ENCODE measurements around the gene GRB2. TPM values are rescaled to one million over a fixed set of nuclear protein-coding genes. Genes with fewer than 3 reads are reported as not detected.

Gene GRB2
- total and polyA plus RNA-seq, 2 experiments from 2014 or later = 89.0 to 112 TPM

GRCh38 chr17:75394332-75394918, 11.1 kb downstream of the GRB2 start (continued):
- TF ChIP-seq CREB1 (CRISPR knock-in tag; IDR thresholded peaks at IDR 0.05; ENCODE audit: low read depth) (no peak), STAT1 (IDR thresholded peaks at IDR 0.05; ENCODE audit: unreplicated experiment) (no peak), ZNF462 (CRISPR knock-in tag; IDR thresholded peaks at IDR 0.05) (no peak)

GRCh38 chr17:75393523-75394331, 11.8 kb downstream of the GRB2 start:
- H3K4me2 ChIP-seq = peak overlapping the region; percentile 97
- peaks cover 94% of the 10 kb centered on the region for H3K79me2 ChIP-seq (replicated peaks; ENCODE audit: insufficient read depth)
- peak overlapping the region; percentile 99 for H3K4me3 ChIP-seq
- no peak overlapping the region for H2AFZ ChIP-seq
- no peaks in the 10 kb centered on the region for H3K27me3 ChIP-seq (ENCODE audit: insufficient read depth)
- H3K9me2 ChIP-seq (ENCODE audit: insufficient read depth) = no peaks in the 10 kb centered on the region
- peak overlapping the region; percentile 98 for H3K27ac ChIP-seq (ENCODE audit: low read depth)
- H3K4me1 Mint-ChIP-seq = peaks cover 40% of the 10 kb centered on the region
- H3K27ac Mint-ChIP-seq = peak overlapping the region; percentile 95
- no peaks in the 10 kb centered on the region for H3K36me3 ChIP-seq (ENCODE audit: insufficient read depth)
- peaks cover 14% of the 10 kb centered on the region; the same call in 2 of the 3 replicates for H3K36me3 Mint-ChIP-seq (ENCODE audit: low read depth)
- H3K27me3 Mint-ChIP-seq (ENCODE audit: insufficient read depth, low read depth, poor library complexity) = peaks cover 3% of the 10 kb centered on the region
- H3K4me1 ChIP-seq (ENCODE audit: insufficient read depth) = peaks cover 23% of the 10 kb centered on the region
- H4K20me1 ChIP-seq (replicated peaks; ENCODE audit: insufficient read depth) = peaks cover 22% of the 10 kb centered on the region; the same call in 1 of the 2 replicates
- peak; percentile 98 for ATAC-seq
- peaks cover 9% of the 10 kb centered on the region for H3F3A ChIP-seq (replicated peaks; ENCODE audit: low read depth)
- peak; percentile 100 for DNase-seq (ENCODE audit: low spot score)
- peak overlapping the region; percentile 97 for H3K4me3 Mint-ChIP-seq
- H3K9me3 Mint-ChIP-seq = no peaks in the 10 kb centered on the region
- TF ChIP-seq CTCF (conservative IDR thresholded peaks at IDR 0.05; ENCODE audit: low read depth in 2 of 2) (no peak), ZNF331 (CRISPR knock-in tag; IDR thresholded peaks at IDR 0.05; ENCODE audit: low read depth) (no peak), REST (IDR thresholded peaks at IDR 0.05; ENCODE audit: unreplicated experiment) (no peak)

Data from GM23338 (cell line).